Stomach (tissue), 4 donors: ENCODE data around the gene WWOX.

ENCODE experiments used
- CTCF ChIP-seq, 7 experiments: fragments of 450-650 bp in 4 of 7; fragments of 200-600 bp in 3 of 7; sonication (generic) in 3 of 7; IDR thresholded peaks; one replicate each; pipeline ENCODE4 v1.5.1; 2016 to 2019; ENCODE audit warnings: antibody characterized with exemption in 7 of 7, control low read depth in 2 of 7, mild to moderate bottlenecking in 1 of 7
- POLR2AphosphoS5 ChIP-seq, 3 donors: sonication (generic); formaldehyde crosslinking; IDR thresholded peaks; one replicate each; pipeline ENCODE4 v1.6.1; 2016; ENCODE audit warnings: antibody characterized with exemption in 3 of 3

- TF ChIP-seq POLR2AphosphoS5 (IDR thresholded peaks at IDR 0.05): no peak
- no peak for TF ChIP-seq CTCF (IDR thresholded peaks at IDR 0.05)
Measured at GRCh38 chr16:78789561-78789960, 690.1 kb downstream of the WWOX start.
